DOHH2 (cell line): ENCODE measurements around the gene CHPF2.

Experiments used
- H3F3A ChIP-seq: fragments of 200-600 bp; sonication (generic), shearing (Covaris generic); 2 replicates; pipeline ENCODE4 v1.6.0; 2016; ENCODE audit warnings: antibody characterized with exemption, mild to moderate bottlenecking; ENCODE audit not compliant: control insufficient read depth, insufficient read depth
- H3K27ac ChIP-seq: fragments of 200-600 bp; sonication (generic); 2 replicates; pipeline ENCODE4 v1.5.1; 2014; ENCODE audit warnings: low read depth, mild to moderate bottlenecking, low read length, moderate library complexity
- H3K27me3 ChIP-seq: fragments of 200-600 bp; sonication (generic); 2 replicates; pipeline ENCODE4 v1.6.1; 2014; ENCODE audit warnings: mild to moderate bottlenecking, low read length, mixed read lengths; ENCODE audit not compliant: control insufficient read depth
- H3K36me3 ChIP-seq: fragments of 200-600 bp; sonication (generic); 2 replicates; pipeline ENCODE4 v1.6.1; 2014; ENCODE audit warnings: mild to moderate bottlenecking, low read length, moderate library complexity, mixed read lengths; ENCODE audit not compliant: control insufficient read depth
- H3K4me1 ChIP-seq: fragments of 200-600 bp; sonication (generic); 2 replicates; pipeline ENCODE4 v1.6.1; 2014; ENCODE audit warnings: mild to moderate bottlenecking, low read length, mixed read lengths; ENCODE audit not compliant: control insufficient read depth
- H3K4me2 ChIP-seq: fragments of 200-600 bp; sonication (generic); 2 replicates; pipeline ENCODE4 v1.6.0; 2014; ENCODE audit warnings: mild to moderate bottlenecking, low read length, moderate library complexity
- H3K4me3 ChIP-seq: fragments of 200-600 bp; sonication (generic); 2 replicates; pipeline ENCODE4 v1.5.1; 2014; ENCODE audit warnings: mild to moderate bottlenecking, low read length, mixed read lengths
- H3K79me2 ChIP-seq: fragments of 200-600 bp; sonication (generic); 2 replicates; pipeline ENCODE4 v1.6.1; 2014; ENCODE audit warnings: mild to moderate bottlenecking, low read length, mixed read lengths; ENCODE audit not compliant: control insufficient read depth
- H3K9me2 ChIP-seq: fragments of 200-600 bp; sonication (generic); replicated peaks from 2 replicates; pipeline ENCODE4 v1.6.1; 2014; ENCODE audit warnings: mild to moderate bottlenecking, low read length, mixed read lengths; ENCODE audit not compliant: control insufficient read depth
- H3K9me3 ChIP-seq: fragments of 200-600 bp; sonication (generic); 2 replicates; pipeline ENCODE4 v1.6.1; 2014; ENCODE audit warnings: antibody characterized with exemption, low read length, mixed read lengths; ENCODE audit not compliant: control insufficient read depth, insufficient read depth
- H4K20me1 ChIP-seq: fragments of 200-600 bp; sonication (generic); 2 replicates; pipeline ENCODE4 v1.6.0; 2014; ENCODE audit warnings: low read depth, mild to moderate bottlenecking, antibody characterized with exemption, low read length, moderate library complexity; ENCODE audit not compliant: control insufficient read depth, insufficient read depth
- EZH2phosphoT487 ChIP-seq: fragments of 200-600 bp; sonication (generic); IDR thresholded peaks from 2 replicates; pipeline ENCODE4 v1.6.1; 2017; ENCODE audit warnings: borderline replicate concordance, mild to moderate bottlenecking, antibody characterized with exemption, low read length, moderate library complexity, mixed read lengths
- TF ChIP-seq, protein P1 (sequence below): fragments of 200-600 bp; sonication (generic); IDR thresholded peaks from one replicate; pipeline ENCODE4 v1.5.1; 2014; ENCODE audit warnings: antibody characterized with exemption, mild to moderate bottlenecking, low read depth, low read length; ENCODE audit not compliant: poor library complexity, severe bottlenecking

Gene CHPF2

DNA sequence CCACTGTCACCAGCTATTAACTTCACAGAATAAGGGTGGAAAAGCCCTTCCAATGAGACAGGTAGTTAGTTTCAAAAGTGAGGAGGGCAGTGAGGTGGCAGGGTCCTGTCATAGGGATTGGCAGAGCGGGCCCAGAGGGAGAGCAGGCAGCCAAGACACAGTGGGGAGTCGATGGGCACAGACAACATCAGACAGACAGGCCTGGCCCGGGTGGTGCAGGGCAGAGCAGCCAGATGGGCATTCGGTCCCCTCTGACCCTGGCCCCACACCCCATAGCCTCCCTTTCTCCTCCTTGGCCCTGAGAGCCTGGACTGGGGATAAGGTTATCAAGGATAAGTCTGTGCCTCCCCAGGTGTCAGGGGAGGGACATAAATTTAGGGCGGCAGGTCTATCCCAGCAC is 47.6 kb downstream of the CHPF2 start:
- H3K4me1 ChIP-seq: peaks cover 3% of the 10 kb centered on the region; the same call in 1 of the 2 replicates
- H3K4me2 ChIP-seq: no peak overlapping the region
- no peak overlapping the region for H3K27ac ChIP-seq
- H3K4me3 ChIP-seq: no peak overlapping the region
- no peaks in the 10 kb centered on the region for H3K79me2 ChIP-seq
- no peak for TF ChIP-seq EZH2phosphoT487
- TF ChIP-seq, protein P1, sequence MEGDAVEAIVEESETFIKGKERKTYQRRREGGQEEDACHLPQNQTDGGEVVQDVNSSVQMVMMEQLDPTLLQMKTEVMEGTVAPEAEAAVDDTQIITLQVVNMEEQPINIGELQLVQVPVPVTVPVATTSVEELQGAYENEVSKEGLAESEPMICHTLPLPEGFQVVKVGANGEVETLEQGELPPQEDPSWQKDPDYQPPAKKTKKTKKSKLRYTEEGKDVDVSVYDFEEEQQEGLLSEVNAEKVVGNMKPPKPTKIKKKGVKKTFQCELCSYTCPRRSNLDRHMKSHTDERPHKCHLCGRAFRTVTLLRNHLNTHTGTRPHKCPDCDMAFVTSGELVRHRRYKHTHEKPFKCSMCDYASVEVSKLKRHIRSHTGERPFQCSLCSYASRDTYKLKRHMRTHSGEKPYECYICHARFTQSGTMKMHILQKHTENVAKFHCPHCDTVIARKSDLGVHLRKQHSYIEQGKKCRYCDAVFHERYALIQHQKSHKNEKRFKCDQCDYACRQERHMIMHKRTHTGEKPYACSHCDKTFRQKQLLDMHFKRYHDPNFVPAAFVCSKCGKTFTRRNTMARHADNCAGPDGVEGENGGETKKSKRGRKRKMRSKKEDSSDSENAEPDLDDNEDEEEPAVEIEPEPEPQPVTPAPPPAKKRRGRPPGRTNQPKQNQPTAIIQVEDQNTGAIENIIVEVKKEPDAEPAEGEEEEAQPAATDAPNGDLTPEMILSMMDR: no peak
- no peaks in the 10 kb centered on the region for H3F3A ChIP-seq
- H3K36me3 ChIP-seq: no peaks in the 10 kb centered on the region
- H3K9me2 ChIP-seq: no peaks in the 10 kb centered on the region
- no peaks in the 10 kb centered on the region for H3K9me3 ChIP-seq
- H3K27me3 ChIP-seq: peaks cover 39% of the 10 kb centered on the region
- no peaks in the 10 kb centered on the region for H4K20me1 ChIP-seq

DNA sequence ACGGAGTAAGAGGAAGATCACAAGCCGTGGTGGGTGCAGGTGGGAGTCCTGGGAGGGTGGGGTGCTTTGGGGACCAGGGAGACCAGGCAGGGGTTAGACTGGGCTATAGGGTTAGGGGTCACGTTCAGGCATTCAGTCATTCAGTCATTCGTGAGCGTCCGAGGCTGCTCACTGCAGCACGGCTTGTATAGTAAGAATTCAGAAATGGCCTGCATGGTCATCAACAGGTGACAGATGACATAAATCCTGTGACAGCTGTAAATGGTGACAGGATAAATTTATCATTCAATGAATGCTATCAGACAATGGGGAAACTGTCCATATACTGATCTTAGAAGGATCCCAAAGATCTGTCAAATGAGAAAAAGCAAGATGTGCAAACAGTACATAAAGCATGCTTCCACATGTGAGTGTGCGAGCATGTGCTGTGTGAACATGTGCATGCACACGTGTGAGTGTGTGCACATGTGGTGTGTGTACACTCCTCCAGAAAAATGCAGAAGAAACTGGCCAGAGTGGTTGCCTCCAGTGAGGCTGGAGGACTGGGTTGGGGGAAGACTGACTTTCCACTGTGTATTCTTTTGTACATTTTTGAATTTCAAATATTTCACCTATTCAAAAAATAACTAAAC is 48.2 kb downstream of the CHPF2 start:
- H3K4me1 ChIP-seq: peaks cover 6% of the 10 kb centered on the region; the same call in 1 of the 2 replicates
- no peaks in the 10 kb centered on the region for H3K79me2 ChIP-seq
- H3K27ac ChIP-seq: no peak overlapping the region
- no peak overlapping the region for H3K4me3 ChIP-seq
- H3K36me3 ChIP-seq: no peaks in the 10 kb centered on the region
- no peaks in the 10 kb centered on the region for H4K20me1 ChIP-seq
- no peaks in the 10 kb centered on the region for H3K9me3 ChIP-seq
- H3K4me2 ChIP-seq: no peak overlapping the region
- H3F3A ChIP-seq: no peaks in the 10 kb centered on the region
- no peaks in the 10 kb centered on the region for H3K9me2 ChIP-seq
- H3K27me3 ChIP-seq: peaks cover 42% of the 10 kb centered on the region
- TF ChIP-seq EZH2phosphoT487: no peak
- TF ChIP-seq, protein P1: no peak

DNA sequence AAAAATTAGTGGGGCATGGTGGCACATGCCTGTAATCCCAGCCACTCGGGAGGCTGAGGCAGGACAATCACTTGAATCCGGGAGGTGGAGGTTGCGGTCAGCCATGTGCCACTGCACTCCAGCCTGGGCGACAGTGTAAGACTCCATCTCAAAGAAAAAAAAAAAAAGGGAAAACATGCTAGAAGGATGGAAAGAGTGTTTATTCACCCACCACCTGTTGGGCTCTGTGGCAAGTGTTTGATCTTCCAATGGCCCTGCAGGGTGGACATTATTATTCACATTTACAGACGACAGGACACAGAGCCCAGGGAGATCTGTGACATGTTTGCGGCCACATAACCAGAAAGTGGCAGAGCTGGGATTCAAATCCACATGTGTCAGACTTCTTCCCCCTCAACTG is 49.4 kb downstream of the CHPF2 start:
- no peaks in the 10 kb centered on the region for H3K9me2 ChIP-seq
- no peaks in the 10 kb centered on the region for H3K36me3 ChIP-seq
- no peak overlapping the region for H3K4me2 ChIP-seq
- peaks cover 37% of the 10 kb centered on the region for H3K27me3 ChIP-seq
- H3K4me1 ChIP-seq: peaks cover 6% of the 10 kb centered on the region; the same call in 1 of the 2 replicates
- TF ChIP-seq, protein P1: no peak
- TF ChIP-seq EZH2phosphoT487: no peak
- no peaks in the 10 kb centered on the region for H3K9me3 ChIP-seq
- H4K20me1 ChIP-seq: no peaks in the 10 kb centered on the region
- no peak overlapping the region for H3K27ac ChIP-seq
- no peak overlapping the region for H3K4me3 ChIP-seq
- no peaks in the 10 kb centered on the region for H3K79me2 ChIP-seq
- no peaks in the 10 kb centered on the region for H3F3A ChIP-seq
